Measurements from ENCODE around the gene IVNS1ABP.
"Not testable (repeated sequence)": the region's sequence is repeated elsewhere in the genome, so short reads cannot be mapped to it uniquely, and the experiment has no call there.

IVNS1ABP gene

GRCh38 chr1:185328255-185328654 lies 11.2 kb upstream of the IVNS1ABP start:
- DNase-seq (ENCODE audit: low read depth), result no peak

GRCh38 chr1:185325413-185325812 lies 8.4 kb upstream of the IVNS1ABP start:
- no peak for DNase-seq (ENCODE audit: low read depth)

- no peak for DNase-seq (ENCODE audit: low read depth)
These were observed 7.1 kb upstream of the IVNS1ABP start for GRCh38 chr1:185324118-185324517.

GRCh38 chr1:185322636-185323035 lies 5.6 kb upstream of the IVNS1ABP start:
- no peak for DNase-seq (ENCODE audit: low read depth)

- not testable (repeated sequence) for DNase-seq (ENCODE audit: low read depth)
These were observed 4.7 kb upstream of the IVNS1ABP start for GRCh38 chr1:185321653-185322221.

- DNase-seq (ENCODE audit: low read depth), result not testable (repeated sequence)
These were observed 4.1 kb upstream of the IVNS1ABP start for GRCh38 chr1:185321104-185321503.

GRCh38 chr1:185319139-185319475 lies 2.1 kb upstream of the IVNS1ABP start:
- DNase-seq (ENCODE audit: low read depth), result no peak

- DNase-seq (ENCODE audit: low read depth), result no peak
These were observed 1.5 kb upstream of the IVNS1ABP start for GRCh38 chr1:185318431-185319138.

GRCh38 chr1:185317886-185318310 lies 855 bp upstream of the IVNS1ABP start:
- DNase-seq (ENCODE audit: low read depth), result peak; percentile 31

GRCh38 chr1:185316163-185317033 lies 645 bp downstream of the IVNS1ABP start:
- peak; percentile 92 for DNase-seq (ENCODE audit: low read depth)

GRCh38 chr1:185315445-185316071 lies 1.5 kb downstream of the IVNS1ABP start:
- DNase-seq (ENCODE audit: low read depth), result no peak

- DNase-seq (ENCODE audit: low read depth), result no peak
These were observed 2.6 kb downstream of the IVNS1ABP start for GRCh38 chr1:185314411-185314810.

GRCh38 chr1:185312361-185313138 lies 4.5 kb downstream of the IVNS1ABP start:
- no peak for DNase-seq (ENCODE audit: low read depth)

- no peak for DNase-seq (ENCODE audit: low read depth)
These were observed 5.3 kb downstream of the IVNS1ABP start for GRCh38 chr1:185311589-185312225.

- no peak for DNase-seq (ENCODE audit: low read depth)
These were observed 7.5 kb downstream of the IVNS1ABP start for GRCh38 chr1:185309566-185309965.

GRCh38 chr1:185308126-185308525 lies 8.9 kb downstream of the IVNS1ABP start:
- no peak for DNase-seq (ENCODE audit: low read depth)

- no peak for DNase-seq (ENCODE audit: low read depth)
These were observed 11.6 kb downstream of the IVNS1ABP start for GRCh38 chr1:185305419-185305818.

- peak; percentile 28 for DNase-seq (ENCODE audit: low read depth)
These were observed 16.9 kb downstream of the IVNS1ABP start for GRCh38 chr1:185300152-185300551.

GRCh38 chr1:185297982-185298381 lies 19.1 kb downstream of the IVNS1ABP start:
- peak; percentile 22 for DNase-seq (ENCODE audit: low read depth)

- no peak for DNase-seq (ENCODE audit: low read depth)
These were observed 22.0 kb downstream of the IVNS1ABP start for GRCh38 chr1:185295091-185295490.

- DNase-seq (ENCODE audit: low read depth), result no peak
These were observed 23.0 kb downstream of the IVNS1ABP start for GRCh38 chr1:185293967-185294542.
